GM12874 (cell line): ENCODE results near the gene COL9A3.
A peak's percentile ranks its signal among the peaks of the same experiment; 100 is the strongest.

Experiments used
- TF ChIP-seq, protein P1 (sequence below): IDR thresholded peaks from 2 replicates; pipeline ENCODE4 v1.5.1; 2011; ENCODE audit warnings: low read depth, mild to moderate bottlenecking, control low read depth, low read length, moderate library complexity; ENCODE audit not compliant: insufficient read depth

The COL9A3 gene

DNA sequence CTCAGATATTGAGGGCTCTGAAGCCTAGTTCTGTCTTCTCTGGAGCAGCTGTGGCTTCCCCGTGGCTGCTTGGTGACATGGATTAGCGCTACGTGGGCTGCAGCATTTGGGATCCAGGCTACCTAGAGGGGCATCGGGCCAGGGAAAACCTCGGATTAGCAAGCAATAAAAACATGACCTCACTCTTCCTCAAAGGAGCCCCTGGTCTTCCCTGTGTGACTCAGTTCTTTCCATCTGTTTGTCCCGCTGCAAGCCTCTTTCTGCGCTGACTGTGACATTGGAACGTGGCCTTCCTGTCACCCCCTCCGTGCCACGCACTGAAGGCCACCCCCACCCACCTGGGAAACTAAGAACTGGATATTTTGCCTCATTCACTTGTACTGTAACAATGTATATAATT is 17.0 kb upstream of the COL9A3 start:
- TF ChIP-seq, protein P1, sequence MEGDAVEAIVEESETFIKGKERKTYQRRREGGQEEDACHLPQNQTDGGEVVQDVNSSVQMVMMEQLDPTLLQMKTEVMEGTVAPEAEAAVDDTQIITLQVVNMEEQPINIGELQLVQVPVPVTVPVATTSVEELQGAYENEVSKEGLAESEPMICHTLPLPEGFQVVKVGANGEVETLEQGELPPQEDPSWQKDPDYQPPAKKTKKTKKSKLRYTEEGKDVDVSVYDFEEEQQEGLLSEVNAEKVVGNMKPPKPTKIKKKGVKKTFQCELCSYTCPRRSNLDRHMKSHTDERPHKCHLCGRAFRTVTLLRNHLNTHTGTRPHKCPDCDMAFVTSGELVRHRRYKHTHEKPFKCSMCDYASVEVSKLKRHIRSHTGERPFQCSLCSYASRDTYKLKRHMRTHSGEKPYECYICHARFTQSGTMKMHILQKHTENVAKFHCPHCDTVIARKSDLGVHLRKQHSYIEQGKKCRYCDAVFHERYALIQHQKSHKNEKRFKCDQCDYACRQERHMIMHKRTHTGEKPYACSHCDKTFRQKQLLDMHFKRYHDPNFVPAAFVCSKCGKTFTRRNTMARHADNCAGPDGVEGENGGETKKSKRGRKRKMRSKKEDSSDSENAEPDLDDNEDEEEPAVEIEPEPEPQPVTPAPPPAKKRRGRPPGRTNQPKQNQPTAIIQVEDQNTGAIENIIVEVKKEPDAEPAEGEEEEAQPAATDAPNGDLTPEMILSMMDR = no peak

DNA sequence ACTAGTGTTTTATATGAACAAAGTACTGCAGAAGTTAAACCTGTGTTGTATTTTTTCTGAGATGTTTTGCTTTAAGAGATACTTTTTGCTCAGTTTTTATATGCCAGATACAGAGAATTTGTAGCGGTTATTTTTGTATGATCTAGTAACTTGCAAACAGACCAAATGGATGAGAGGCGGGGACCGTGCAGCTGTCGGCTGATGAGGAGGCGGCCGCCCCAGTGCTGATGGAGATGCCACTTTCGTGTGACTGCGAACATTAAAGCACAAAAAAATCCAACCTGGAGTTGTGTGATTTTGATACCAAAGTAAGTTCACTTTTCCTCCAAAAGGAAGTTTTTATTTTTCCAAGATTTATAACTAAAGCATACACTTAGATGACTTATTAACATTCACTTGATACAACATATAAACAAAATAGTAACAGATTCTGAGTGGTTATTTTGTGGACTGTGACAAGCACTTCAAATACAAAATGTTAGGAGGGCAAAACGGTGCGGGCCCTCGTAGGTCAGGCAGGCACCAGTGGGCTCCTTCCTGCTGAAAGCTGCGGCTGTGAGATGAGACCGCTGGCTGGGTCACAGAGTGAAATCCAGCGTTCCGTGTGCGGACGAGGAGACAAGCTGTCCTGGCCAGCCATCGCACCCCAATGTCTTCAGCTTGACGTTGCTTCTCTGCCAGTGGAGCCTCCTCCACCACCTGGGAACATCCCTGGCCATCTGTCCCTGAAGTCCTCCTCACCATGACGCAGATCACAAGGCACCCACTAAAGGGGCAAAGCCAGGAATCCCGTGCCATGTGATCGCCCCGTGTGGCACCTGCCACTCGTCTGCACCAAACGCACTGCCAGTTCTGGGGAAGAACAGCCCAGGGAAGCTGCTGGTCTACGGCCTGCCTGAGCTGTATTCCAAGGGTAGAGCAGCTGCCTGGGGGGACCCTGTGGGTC is 16.3 kb upstream of the COL9A3 start:
- TF ChIP-seq, protein P1 = no peak

DNA sequence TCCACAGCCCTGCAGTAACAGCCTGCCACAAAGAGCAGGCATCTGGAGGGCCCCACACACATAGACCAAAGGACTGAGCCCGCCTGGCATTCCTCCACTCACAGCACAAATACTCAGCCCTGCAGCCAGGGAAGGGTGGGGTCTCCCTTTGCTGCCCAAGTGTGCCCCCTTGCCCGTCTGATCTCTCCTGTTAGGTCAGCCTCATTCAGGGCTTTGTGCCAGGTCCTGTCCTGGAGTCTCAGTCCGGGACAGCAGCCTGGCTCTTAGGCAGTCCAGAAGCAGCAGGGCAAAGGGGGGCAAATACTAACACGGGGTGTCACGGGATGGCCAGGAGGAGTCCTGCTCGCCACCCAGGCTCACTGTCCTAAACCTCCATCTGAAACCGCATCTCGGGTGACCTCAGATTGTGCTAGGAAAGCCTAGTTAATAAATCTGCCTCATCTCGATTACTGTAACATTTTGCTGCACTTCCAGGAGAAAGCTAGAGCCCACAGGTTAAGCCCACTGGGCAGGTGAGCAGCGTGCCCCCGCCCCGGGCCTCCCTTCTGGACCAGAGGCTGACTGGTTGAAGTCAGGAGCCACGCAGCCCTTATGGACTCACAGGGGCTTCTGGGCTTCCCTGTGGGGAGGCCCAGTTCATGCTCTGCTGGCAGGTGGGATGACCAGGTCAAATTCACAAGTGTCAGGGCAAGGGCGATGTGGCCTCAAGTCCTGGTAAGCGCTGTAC is 15.4 kb upstream of the COL9A3 start:
- TF ChIP-seq, protein P1 = no peak

DNA sequence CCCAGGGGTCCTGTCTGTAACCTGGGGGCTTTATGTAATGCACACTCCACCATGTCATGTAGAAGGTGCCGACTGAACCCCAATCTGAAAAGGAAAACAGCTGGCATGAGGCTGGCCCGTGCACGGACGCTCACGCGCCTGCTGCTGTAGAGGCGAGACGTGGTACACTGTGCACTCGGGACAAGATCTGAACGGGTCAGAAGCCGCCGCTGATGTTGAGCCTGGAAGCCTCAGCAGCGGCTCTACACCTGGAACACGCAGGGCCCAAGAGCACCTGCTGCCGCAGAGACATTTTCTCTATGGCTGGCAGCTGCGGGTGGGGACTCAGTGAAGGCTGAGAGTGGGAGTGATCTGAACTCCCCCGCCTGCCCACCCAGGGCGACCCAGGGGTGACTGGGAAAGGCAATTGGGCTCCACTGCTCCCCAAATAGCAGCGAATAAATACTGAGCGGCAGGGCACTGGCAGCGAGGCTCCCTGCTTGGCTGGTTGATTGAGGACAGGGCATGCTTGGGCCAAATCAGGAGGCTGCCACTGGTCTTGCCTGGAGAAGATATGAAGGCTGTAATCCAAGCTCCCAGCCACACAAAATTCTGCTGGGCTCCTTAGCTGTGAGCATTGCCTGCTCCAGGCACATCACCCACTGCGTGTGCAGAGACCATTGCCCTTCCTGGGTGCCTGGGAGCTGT is 14.7 kb upstream of the COL9A3 start:
- TF ChIP-seq, protein P1 = no peak

DNA sequence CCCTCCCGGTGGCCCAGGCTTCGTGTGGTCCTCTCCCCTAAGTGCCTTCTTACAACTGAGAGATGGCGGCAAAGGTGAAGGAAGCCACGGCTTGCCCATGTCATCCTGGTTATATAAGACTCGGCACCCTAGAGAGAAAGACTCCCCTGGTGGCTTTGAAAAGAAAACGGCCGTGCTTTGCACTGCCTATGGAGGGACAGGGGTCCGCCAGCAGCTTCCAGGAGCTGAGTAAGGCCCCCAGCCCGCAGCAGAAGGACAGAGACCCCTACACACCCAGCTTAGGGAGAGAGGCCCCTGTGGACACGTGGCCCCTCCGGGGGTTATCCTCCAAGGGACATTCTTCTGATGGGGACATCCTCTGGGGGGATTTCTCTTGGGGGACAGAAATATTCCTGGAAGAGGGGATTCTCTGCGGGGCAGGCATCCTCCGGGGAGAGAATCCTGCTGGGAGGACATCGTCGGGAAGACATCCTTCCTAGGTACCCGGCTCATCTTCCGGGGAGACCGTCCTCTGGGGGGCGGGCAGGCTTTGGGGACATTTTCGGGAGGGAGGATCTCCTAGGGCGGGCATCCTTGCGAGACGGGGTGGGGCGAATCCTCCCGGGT is 12.7 kb upstream of the COL9A3 start:
- TF ChIP-seq, protein P1 = 0 out of 2 replicates have a peak, but pooled peaks have one; percentile 10

DNA sequence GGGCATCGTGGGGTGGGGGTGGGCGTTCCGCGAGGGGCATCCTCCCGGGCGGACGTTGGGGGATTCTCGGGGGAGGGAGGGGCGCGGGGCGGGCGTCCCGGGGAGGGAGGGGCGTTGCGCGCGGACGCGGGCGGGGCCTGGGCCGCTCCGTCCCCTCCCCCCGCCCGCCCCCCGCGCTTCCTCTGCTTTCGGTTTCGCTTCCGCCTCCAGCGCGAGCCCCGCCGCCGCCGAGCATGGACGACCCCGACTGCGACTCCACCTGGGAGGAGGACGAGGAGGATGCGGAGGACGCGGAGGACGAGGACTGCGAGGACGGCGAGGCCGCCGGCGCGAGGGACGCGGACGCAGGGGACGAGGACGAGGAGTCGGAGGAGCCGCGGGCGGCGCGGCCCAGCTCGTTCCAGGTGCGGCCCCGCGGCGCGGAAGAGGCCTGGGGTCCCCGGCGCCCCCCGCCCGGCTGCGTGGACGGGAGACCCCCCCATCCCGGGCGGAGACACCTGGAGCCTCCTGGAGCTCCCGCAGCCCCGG is 12.2 kb upstream of the COL9A3 start, which contains the start of gene OGFR:
Gene OGFR, plus strand, starts transcription at position 209 of the 528 bp plus-strand sequence. Its CDS starts 25 bp downstream, at position 234.
- TF ChIP-seq, protein P1 = no peak
